ENCODE data around the gene DFFA. TPM values are rescaled to one million over a fixed set of nuclear protein-coding genes. Genes with fewer than 3 reads are reported as not detected.
A peak's percentile ranks its signal among the peaks of the same experiment; 100 is the strongest.
"Not testable (repeated sequence)": the region's sequence is repeated elsewhere in the genome, so short reads cannot be mapped to it uniquely, and the experiment has no call there.

Gene DFFA
- total RNA-seq, 1 donor from 2014 or later = 58.5 TPM

DNA sequence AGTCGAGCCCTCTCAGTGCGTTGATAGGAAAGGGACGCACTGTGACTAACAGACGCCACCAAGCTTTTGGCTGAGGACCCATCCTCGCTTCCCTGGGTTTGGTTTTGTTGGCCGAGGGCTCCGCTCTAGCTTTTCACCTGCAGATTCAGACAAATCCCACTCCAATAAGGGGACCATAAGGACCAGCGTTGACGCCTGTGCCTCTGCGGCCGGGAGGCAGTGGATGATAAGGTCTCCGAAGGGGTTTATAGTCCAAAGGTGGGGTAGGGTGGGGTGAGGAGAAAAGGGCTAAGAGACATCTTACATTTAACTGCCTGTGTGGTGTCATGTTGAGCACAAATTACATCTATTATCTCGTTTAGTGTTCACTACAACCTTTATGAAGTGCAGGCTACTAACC, 3.2 kb upstream of the DFFA start:
- Histone ChIP-seq H3F3A (ENCODE audit: low read depth) (peaks cover 14% of the 10 kb centered on the region), H3K9ac (peak overlapping the region; percentile 75), H3K4me2 (peak overlapping the region; percentile 84), H3K79me2 (ENCODE audit: low read depth) (peaks cover 73% of the 10 kb centered on the region), H3K9me3 (ENCODE audit: low read depth) (no peaks in the 10 kb centered on the region), H3K36me3 (no peaks in the 10 kb centered on the region), H4K20me1 (ENCODE audit: low read depth) (peaks cover 21% of the 10 kb centered on the region), H3K27me3 (no peaks in the 10 kb centered on the region), H3K27ac (no peak overlapping the region), H3K4me3 (peak overlapping the region; percentile 92), H2AFZ (replicated peaks) (peak overlapping the region; percentile 77), H3K4me1 (peaks cover 19% of the 10 kb centered on the region)
- TF ChIP-seq EZH2 (IDR thresholded peaks at IDR 0.05) = no peak
- TF ChIP-seq, protein P1, sequence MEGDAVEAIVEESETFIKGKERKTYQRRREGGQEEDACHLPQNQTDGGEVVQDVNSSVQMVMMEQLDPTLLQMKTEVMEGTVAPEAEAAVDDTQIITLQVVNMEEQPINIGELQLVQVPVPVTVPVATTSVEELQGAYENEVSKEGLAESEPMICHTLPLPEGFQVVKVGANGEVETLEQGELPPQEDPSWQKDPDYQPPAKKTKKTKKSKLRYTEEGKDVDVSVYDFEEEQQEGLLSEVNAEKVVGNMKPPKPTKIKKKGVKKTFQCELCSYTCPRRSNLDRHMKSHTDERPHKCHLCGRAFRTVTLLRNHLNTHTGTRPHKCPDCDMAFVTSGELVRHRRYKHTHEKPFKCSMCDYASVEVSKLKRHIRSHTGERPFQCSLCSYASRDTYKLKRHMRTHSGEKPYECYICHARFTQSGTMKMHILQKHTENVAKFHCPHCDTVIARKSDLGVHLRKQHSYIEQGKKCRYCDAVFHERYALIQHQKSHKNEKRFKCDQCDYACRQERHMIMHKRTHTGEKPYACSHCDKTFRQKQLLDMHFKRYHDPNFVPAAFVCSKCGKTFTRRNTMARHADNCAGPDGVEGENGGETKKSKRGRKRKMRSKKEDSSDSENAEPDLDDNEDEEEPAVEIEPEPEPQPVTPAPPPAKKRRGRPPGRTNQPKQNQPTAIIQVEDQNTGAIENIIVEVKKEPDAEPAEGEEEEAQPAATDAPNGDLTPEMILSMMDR (IDR thresholded peaks at IDR 0.05) = no peak
- TF ChIP-seq EZH2phosphoT487 (IDR thresholded peaks at IDR 0.05) = no peak
- Mint-ChIP-seq H3K4me3 (peak overlapping the region; percentile 99), H3K4me1 (peaks cover 34% of the 10 kb centered on the region), H3K27me3 (ENCODE audit: insufficient read depth, low read depth) (peaks cover 2% of the 10 kb centered on the region), H3K36me3 (no peaks in the 10 kb centered on the region), H3K9me3 (no peaks in the 10 kb centered on the region), H3K27ac (peak overlapping the region; percentile 76)
- no peak for DNase-seq (ENCODE audit: low spot score)

DNA sequence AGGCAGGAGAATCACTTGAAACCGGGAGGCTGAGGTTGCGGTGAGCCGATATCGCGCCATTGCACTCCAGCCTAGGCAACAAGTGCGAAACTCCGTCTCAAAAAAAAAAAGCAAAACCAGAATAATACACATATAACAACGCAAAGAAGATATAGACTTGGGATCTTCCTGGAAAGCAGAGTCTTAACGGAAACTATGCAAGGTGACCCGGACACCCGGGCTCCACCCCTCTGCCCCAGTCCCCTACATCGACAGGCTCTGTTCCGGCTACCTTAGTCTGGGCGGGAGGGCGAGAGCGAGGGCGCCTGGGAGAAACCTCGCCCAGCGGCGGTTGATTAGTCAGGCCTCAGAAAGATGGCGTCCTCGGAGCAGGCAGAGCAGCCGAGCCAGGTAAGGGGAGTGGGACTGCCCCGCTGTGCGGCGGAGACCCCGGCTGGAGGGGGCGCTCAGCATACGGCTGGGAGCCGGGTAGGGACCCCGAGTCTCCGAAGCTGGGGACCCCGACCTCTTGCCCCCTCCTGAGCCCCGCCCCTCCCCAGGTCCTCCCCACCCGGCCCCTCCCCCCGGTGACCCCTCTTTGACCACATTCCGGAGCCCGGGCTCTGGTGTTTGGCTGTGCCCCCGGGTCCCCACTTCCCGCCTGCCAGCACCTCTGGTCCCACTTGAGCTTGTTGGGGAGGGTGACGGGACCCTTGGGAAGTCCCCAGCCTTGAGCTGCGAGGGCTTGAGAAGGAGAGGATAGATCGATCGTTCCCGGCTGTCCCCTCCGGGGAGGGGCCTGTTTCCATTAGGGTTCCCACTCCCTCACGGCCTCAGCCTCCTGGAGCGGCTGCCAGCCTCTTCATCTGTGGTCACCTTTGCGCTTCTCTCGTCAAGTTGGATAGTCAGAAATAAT, 2.5 kb upstream of the DFFA start, which contains the start of gene PEX14:
Gene PEX14, plus strand, starts transcription at position 338 of the 895 bp plus-strand sequence. Its CDS starts 17 bp downstream, at position 355.
- Mint-ChIP-seq H3K27me3 (ENCODE audit: insufficient read depth, low read depth) (peaks cover 2% of the 10 kb centered on the region), H3K4me3 (peak within 1 kb of the TSS; percentile 99), H3K9me3 (no peaks in the 10 kb centered on the region), H3K27ac (peak within 1 kb of the TSS; percentile 86), H3K4me1 (peaks cover 34% of the 10 kb centered on the region), H3K36me3 (no peaks in the 10 kb centered on the region)
- peak; percentile 95 for DNase-seq (ENCODE audit: low spot score)
- Histone ChIP-seq H3K4me1 (peaks cover 19% of the 10 kb centered on the region), H3K9ac (peak within 1 kb of the TSS; percentile 75), H3K36me3 (no peaks in the 10 kb centered on the region), H4K20me1 (ENCODE audit: low read depth) (peaks cover 24% of the 10 kb centered on the region), H3K27ac (peak within 1 kb of the TSS; percentile 31), H3K9me3 (ENCODE audit: low read depth) (no peaks in the 10 kb centered on the region), H3F3A (ENCODE audit: low read depth) (peaks cover 14% of the 10 kb centered on the region), H3K79me2 (ENCODE audit: low read depth) (peaks cover 73% of the 10 kb centered on the region), H2AFZ (replicated peaks) (peak within 1 kb of the TSS; percentile 77), H3K4me3 (peak within 1 kb of the TSS; percentile 92), H3K4me2 (peak within 1 kb of the TSS; percentile 84), H3K27me3 (no peaks in the 10 kb centered on the region)
- no peak for TF ChIP-seq EZH2phosphoT487 (IDR thresholded peaks at IDR 0.05)
- no peak for TF ChIP-seq EZH2 (IDR thresholded peaks at IDR 0.05)
- TF ChIP-seq, protein P1 (IDR thresholded peaks at IDR 0.05) = no peak

DNA sequence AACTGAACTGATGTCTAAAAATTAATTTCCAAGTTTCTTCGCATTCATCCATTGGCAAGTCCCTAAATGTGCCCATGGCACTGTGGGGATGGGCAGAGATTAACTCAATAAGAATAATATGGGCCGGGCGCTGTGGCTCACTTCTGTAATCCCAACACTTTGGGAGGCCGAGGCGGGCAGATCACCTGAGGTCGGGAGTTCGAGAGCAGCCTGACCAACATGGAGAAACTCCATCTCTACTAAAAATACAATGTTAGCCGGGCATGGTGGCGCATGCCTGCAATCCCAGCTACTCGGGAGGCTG, 1.9 kb upstream of the DFFA start:
- not testable (repeated sequence) for H3K9me3 Mint-ChIP-seq
- peaks cover 34% of the 10 kb centered on the region for H3K4me1 Mint-ChIP-seq

More for the DNA sequence above, 1.9 kb upstream of the DFFA start:
- H3K4me1 ChIP-seq = peaks cover 19% of the 10 kb centered on the region
- H3K4me3 ChIP-seq = peak overlapping the region; percentile 92
- Mint-ChIP-seq H3K27ac (peak overlapping the region; percentile 86), H3K4me3 (peak overlapping the region; percentile 95)
- H3K36me3 Mint-ChIP-seq; H3K27me3 Mint-ChIP-seq (ENCODE audit: insufficient read depth, low read depth); H3K9ac ChIP-seq; H3K27me3 ChIP-seq; H3K36me3 ChIP-seq; H3K9me3 ChIP-seq (ENCODE audit: low read depth); H3K27ac ChIP-seq; DNase-seq (ENCODE audit: low spot score): not testable (repeated sequence)
- peaks cover 25% of the 10 kb centered on the region for H4K20me1 ChIP-seq (ENCODE audit: low read depth)
- H3K4me2 ChIP-seq = peak overlapping the region; percentile 84
- peaks cover 70% of the 10 kb centered on the region for H3K79me2 ChIP-seq (ENCODE audit: low read depth)
- H3F3A ChIP-seq (ENCODE audit: low read depth) = peaks cover 14% of the 10 kb centered on the region
- peak overlapping the region; percentile 77 for H2AFZ ChIP-seq (replicated peaks)

All from neural progenitor cell (in vitro differentiated cells).